Neural progenitor cell (in vitro differentiated cells): ENCODE results near the gene EIF6. TPM values are rescaled to one million over a fixed set of nuclear protein-coding genes. Genes with fewer than 3 reads are reported as not detected.

Experiments used
- DNase-seq: peaks from one replicate; pipeline ENCODE4 v3.0.0-alpha.2; 2016; ENCODE audit warnings: low spot score
- H2AFZ ChIP-seq: fragments of 200-600 bp; sonication (generic); replicated peaks from 2 replicates; pipeline ENCODE4 v1.6.1; 2016; ENCODE audit warnings: antibody characterized with exemption
- H3F3A ChIP-seq: fragments of 200-600 bp; sonication (generic); 2 replicates; pipeline ENCODE4 v1.6.1; 2016; ENCODE audit warnings: antibody characterized with exemption, low read depth
- H3K27ac ChIP-seq: fragments of 200-600 bp; sonication (generic); 2 replicates; pipeline ENCODE4 v1.5.1; 2016; ENCODE audit warnings: mild to moderate bottlenecking
- H3K27me3 ChIP-seq: fragments of 200-600 bp; sonication (generic); 2 replicates; pipeline ENCODE4 v1.6.1; 2016; ENCODE audit warnings: mild to moderate bottlenecking, moderate library complexity
- H3K36me3 ChIP-seq: fragments of 200-600 bp; sonication (generic); 2 replicates; pipeline ENCODE4 v1.5.1; 2016
- H3K4me1 ChIP-seq: fragments of 200-600 bp; sonication (generic); 2 replicates; pipeline ENCODE4 v1.6.1; 2016; ENCODE audit warnings: mixed run types
- H3K4me2 ChIP-seq: fragments of 200-600 bp; sonication (generic); 2 replicates; pipeline ENCODE4 v1.6.1; 2016
- H3K4me3 ChIP-seq: fragments of 200-600 bp; sonication (generic); 2 replicates; pipeline ENCODE4 v1.5.1; 2016
- H3K79me2 ChIP-seq: fragments of 200-600 bp; sonication (generic); 2 replicates; pipeline ENCODE4 v1.6.1; 2016; ENCODE audit warnings: low read depth
- H3K9ac ChIP-seq: fragments of 200-600 bp; sonication (generic); 2 replicates; pipeline ENCODE4 v1.6.1; 2016
- H3K9me3 ChIP-seq: fragments of 200-600 bp; sonication (generic); 2 replicates; pipeline ENCODE4 v1.5.1; 2016; ENCODE audit warnings: low read depth
- H4K20me1 ChIP-seq: fragments of 200-600 bp; sonication (generic); 2 replicates; pipeline ENCODE4 v1.6.1; 2016; ENCODE audit warnings: low read depth
- H3K27ac Mint-ChIP-seq: 3 replicates; pipeline ENCODE4 v1.8.0; 2021; ENCODE audit warnings: mixed read lengths
- H3K27me3 Mint-ChIP-seq: 2 replicates; pipeline ENCODE4 v1.8.0; 2022; ENCODE audit warnings: low read depth, mild to moderate bottlenecking, inconsistent platforms, moderate library complexity, mixed read lengths; ENCODE audit not compliant: insufficient read depth
- H3K36me3 Mint-ChIP-seq: 3 replicates; pipeline ENCODE4 v1.8.0; 2021; ENCODE audit warnings: mixed read lengths
- H3K4me1 Mint-ChIP-seq: 3 replicates; pipeline ENCODE4 v1.8.0; 2021; ENCODE audit warnings: mixed read lengths
- H3K4me3 Mint-ChIP-seq: 3 replicates; pipeline ENCODE4 v1.8.0; 2021; ENCODE audit warnings: mild to moderate bottlenecking, moderate library complexity, mixed read lengths
- H3K9me3 Mint-ChIP-seq: 3 replicates; pipeline ENCODE4 v1.8.0; 2020; ENCODE audit warnings: mixed read lengths
- CTCF ChIP-seq: fragments of 200-600 bp; sonication (generic); IDR thresholded peaks from 2 replicates; pipeline ENCODE4 v1.5.1; 2017; ENCODE audit warnings: antibody characterized with exemption, mild to moderate bottlenecking
- EZH2 ChIP-seq: fragments of 200-600 bp; sonication (generic); IDR thresholded peaks from 2 replicates; pipeline ENCODE4 v1.6.1; 2017; ENCODE audit warnings: antibody characterized with exemption, mild to moderate bottlenecking, moderate library complexity
- EZH2phosphoT487 ChIP-seq: fragments of 200-600 bp; sonication (generic); IDR thresholded peaks from 2 replicates; pipeline ENCODE4 v1.6.1; 2017; ENCODE audit warnings: antibody characterized with exemption
- total RNA-seq: library from RNA; depleted of rRNA; stranded (reverse); fragments of >200 nt; gene quantifications from 2 replicates; pipeline ENCODE4 v1.2.3, GENCODE V29; 2015; ENCODE audit warnings: low replicate concordance

EIF6 gene
- total RNA-seq, 1 donor from 2014 or later: 47.5 TPM

- H3K27me3 Mint-ChIP-seq: no peaks in the 10 kb centered on the region
- no peak overlapping the region for H3K4me3 Mint-ChIP-seq
- Histone ChIP-seq H3F3A (no peaks in the 10 kb centered on the region), H3K79me2 (no peaks in the 10 kb centered on the region), H3K9me3 (no peaks in the 10 kb centered on the region), H3K36me3 (no peaks in the 10 kb centered on the region), H3K4me1 (no peaks in the 10 kb centered on the region), H3K9ac (no peak overlapping the region), H4K20me1 (no peaks in the 10 kb centered on the region), H3K4me3 (no peak overlapping the region), H3K27me3 (no peaks in the 10 kb centered on the region), H2AFZ (no peak overlapping the region), H3K27ac (no peak overlapping the region), H3K4me2 (peak overlapping the region; percentile 33)
- TF ChIP-seq EZH2phosphoT487 (no peak), CTCF (peak; percentile 96)
- DNase-seq: peak; percentile 91
- H3K4me1 Mint-ChIP-seq: peaks cover 3% of the 10 kb centered on the region
- H3K36me3 Mint-ChIP-seq: peaks cover 5% of the 10 kb centered on the region
- no peaks in the 10 kb centered on the region for H3K9me3 Mint-ChIP-seq
- no peak overlapping the region for H3K27ac Mint-ChIP-seq
Observed at GRCh38 chr20:35303735-35304491, 19.3 kb upstream of the EIF6 start.

DNA sequence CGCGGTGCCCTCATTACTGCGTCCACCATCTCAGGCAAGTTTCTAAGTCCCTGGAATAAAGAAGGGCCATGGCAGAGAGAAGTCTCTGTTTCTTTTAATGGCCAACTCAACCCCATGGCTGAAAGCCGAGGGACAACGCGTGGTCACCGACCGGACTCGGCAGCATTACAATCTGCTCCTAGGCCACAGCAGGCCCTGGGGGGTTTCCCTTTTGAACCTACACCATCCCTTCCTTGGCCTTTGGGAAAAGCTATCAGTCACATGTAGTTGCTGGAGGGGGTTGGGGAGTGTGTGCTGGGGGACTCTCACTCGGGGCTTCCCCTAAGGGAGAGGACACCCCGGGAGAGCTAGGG lies 18.8 kb upstream of the EIF6 start:
- no peak overlapping the region for H3K4me3 Mint-ChIP-seq
- H3K27me3 ChIP-seq: no peaks in the 10 kb centered on the region
- no peaks in the 10 kb centered on the region for H3K27me3 Mint-ChIP-seq
- peaks cover 5% of the 10 kb centered on the region for H3K36me3 Mint-ChIP-seq
- H4K20me1 ChIP-seq: no peaks in the 10 kb centered on the region
- no peaks in the 10 kb centered on the region for H3K4me1 ChIP-seq
- H3K9ac ChIP-seq: no peak overlapping the region
- H3K4me1 Mint-ChIP-seq: peaks cover 3% of the 10 kb centered on the region
- DNase-seq: no peak
- TF ChIP-seq CTCF: no peak
- TF ChIP-seq EZH2: no peak
- no peak for TF ChIP-seq EZH2phosphoT487
- H3K4me3 ChIP-seq: no peak overlapping the region
- no peaks in the 10 kb centered on the region for H3K79me2 ChIP-seq
- H3K9me3 ChIP-seq: no peaks in the 10 kb centered on the region
- no peaks in the 10 kb centered on the region for H3K9me3 Mint-ChIP-seq
- H3F3A ChIP-seq: no peaks in the 10 kb centered on the region
- no peaks in the 10 kb centered on the region for H3K36me3 ChIP-seq
- H2AFZ ChIP-seq: no peak overlapping the region
- no peak overlapping the region for H3K4me2 ChIP-seq
- no peak overlapping the region for H3K27ac Mint-ChIP-seq
- no peak overlapping the region for H3K27ac ChIP-seq

DNA sequence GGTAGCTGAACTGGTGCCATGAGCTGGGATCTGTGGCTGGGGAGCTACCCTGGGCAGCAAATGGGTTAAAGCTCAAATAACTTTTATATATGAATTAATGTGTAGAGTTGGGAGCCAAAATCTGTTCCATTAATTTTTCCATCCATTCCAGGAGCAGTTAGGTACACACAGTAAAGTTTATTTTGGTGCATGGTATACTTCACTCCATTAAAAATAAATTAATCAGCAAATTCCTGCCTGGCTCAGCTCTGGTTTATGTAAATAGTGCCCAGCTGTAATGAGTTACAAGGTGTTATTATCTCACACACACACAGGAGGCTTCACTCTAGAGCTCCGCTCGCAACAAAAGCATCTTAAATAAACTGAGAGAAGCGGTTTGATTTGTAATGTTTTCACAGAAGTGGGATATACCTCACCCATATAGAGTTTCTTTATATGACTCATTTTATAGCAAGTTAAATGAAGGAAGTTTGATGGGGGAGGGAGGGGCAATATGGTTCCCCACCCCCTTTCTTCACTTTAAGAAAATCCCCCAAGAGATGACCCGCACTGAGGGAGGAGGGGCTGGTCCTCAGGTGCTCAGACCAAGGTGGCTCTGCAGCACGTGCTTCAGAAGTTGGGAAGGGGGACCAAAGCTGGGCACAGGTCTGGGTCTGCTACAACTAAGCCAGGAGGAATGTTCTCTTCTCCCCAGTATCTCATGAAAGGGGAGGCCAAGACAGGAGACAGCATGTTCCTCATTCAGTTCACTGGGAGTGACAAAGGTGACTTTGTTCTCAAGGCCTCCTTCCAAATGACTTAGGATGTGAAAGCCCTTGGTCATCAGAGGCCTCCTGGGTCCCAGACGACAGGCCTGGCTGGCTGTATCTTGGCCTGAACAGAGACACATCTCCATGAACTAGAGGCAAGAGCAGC lies 18.1 kb upstream of the EIF6 start:
- TF ChIP-seq EZH2phosphoT487: no peak
- TF ChIP-seq CTCF: no peak
- no peak for TF ChIP-seq EZH2
- no peaks in the 10 kb centered on the region for H3K27me3 ChIP-seq
- H3K4me1 ChIP-seq: no peaks in the 10 kb centered on the region
- DNase-seq: no peak
- H4K20me1 ChIP-seq: no peaks in the 10 kb centered on the region
- Mint-ChIP-seq H3K27me3 (no peaks in the 10 kb centered on the region), H3K4me3 (no peak overlapping the region), H3K4me1 (peaks cover 3% of the 10 kb centered on the region), H3K9me3 (no peaks in the 10 kb centered on the region), H3K36me3 (peaks cover 5% of the 10 kb centered on the region), H3K27ac (no peak overlapping the region)
- H3K36me3 ChIP-seq: no peaks in the 10 kb centered on the region
- H2AFZ ChIP-seq: no peak overlapping the region
- no peaks in the 10 kb centered on the region for H3F3A ChIP-seq
- H3K4me3 ChIP-seq: no peak overlapping the region
- no peak overlapping the region for H3K27ac ChIP-seq
- no peak overlapping the region for H3K4me2 ChIP-seq
- no peaks in the 10 kb centered on the region for H3K79me2 ChIP-seq
- H3K9ac ChIP-seq: no peak overlapping the region
- no peaks in the 10 kb centered on the region for H3K9me3 ChIP-seq
